Tibial nerve (tissue), 4 donors: Measurements from ENCODE around the gene ICA1. TPM values are rescaled to one million over a fixed set of nuclear protein-coding genes. Genes with fewer than 3 reads are reported as not detected.

ENCODE experiments used
- DNase-seq, 2 donors: peaks; one replicate each; pipeline ENCODE4 v3.0.0-alpha.2; 2019; ENCODE audit warnings: low spot score in 2 of 2
- H3K27ac ChIP-seq, 4 donors: fragments of 200-600 bp; sonication (generic) in 3 of 4; one replicate each; pipeline ENCODE4 v1.5.1; 2017 to 2019; ENCODE audit warnings: mild to moderate bottlenecking in 1 of 4
- H3K27me3 ChIP-seq, 2 donors: fragments of 200-600 bp; sonication (generic) in 1 of 2; one replicate each; pipeline versions ENCODE4 v1.5.1 to v1.6.0; 2017 to 2019
- H3K36me3 ChIP-seq, 3 donors: fragments of 200-600 bp; sonication (generic); one replicate each; pipeline ENCODE4 v1.5.1; 2018 to 2019
- H3K4me1 ChIP-seq, 4 donors: fragments of 200-600 bp; sonication (generic) in 3 of 4; one replicate each; pipeline ENCODE4 v1.5.1; 2017 to 2019
- H3K4me3 ChIP-seq, 4 donors: fragments of 200-600 bp; sonication (generic) in 3 of 4; one replicate each; pipeline ENCODE4 v1.5.1; 2017 to 2019; ENCODE audit warnings: mild to moderate bottlenecking in 1 of 4, moderate library complexity in 1 of 4
- H3K9me3 ChIP-seq, 4 donors: fragments of 200-600 bp; sonication (generic) in 3 of 4; one replicate each; pipeline ENCODE4 v1.5.1; 2017 to 2019
- EP300 ChIP-seq, 2 donors: sonication (generic); formaldehyde crosslinking; IDR thresholded peaks; one replicate each; pipeline ENCODE4 v1.6.1; 2017; ENCODE audit warnings: antibody characterized with exemption in 2 of 2, mild to moderate bottlenecking in 1 of 2
- POLR2A ChIP-seq, 2 donors: fragments of 450-650 bp; IDR thresholded peaks; one replicate each; pipeline ENCODE4 v1.6.1; 2017; ENCODE audit warnings: antibody characterized with exemption in 2 of 2, mild to moderate bottlenecking in 2 of 2, moderate library complexity in 2 of 2
- WGBS, 2 donors: methylation state at CpG; one replicate each; pipeline ENCODE4 v1.1.5; 2018; 5-methylcytosine and 5-hydroxymethylcytosine counted together
- total RNA-seq, 4 donors: library from RNA; depleted of rRNA; stranded (reverse); fragments of >200 nt; gene quantifications; one replicate each; pipeline ENCODE4 v1.1.0, GENCODE V29; 2016
- TF ChIP-seq, protein P1 (sequence below), 5 experiments: fragments of 200-600 bp in 3 of 5; fragments of 450-650 bp in 2 of 5; sonication (generic) in 3 of 5; IDR thresholded peaks; one replicate each; pipeline ENCODE4 v1.5.1; 2016 to 2019; ENCODE audit warnings: antibody characterized with exemption in 5 of 5, mild to moderate bottlenecking in 3 of 5, moderate library complexity in 2 of 5

The ICA1 gene
- total RNA-seq, 4 donors from 2014 or later: 12.8 to 27.3 (median 20.5) TPM

DNA sequence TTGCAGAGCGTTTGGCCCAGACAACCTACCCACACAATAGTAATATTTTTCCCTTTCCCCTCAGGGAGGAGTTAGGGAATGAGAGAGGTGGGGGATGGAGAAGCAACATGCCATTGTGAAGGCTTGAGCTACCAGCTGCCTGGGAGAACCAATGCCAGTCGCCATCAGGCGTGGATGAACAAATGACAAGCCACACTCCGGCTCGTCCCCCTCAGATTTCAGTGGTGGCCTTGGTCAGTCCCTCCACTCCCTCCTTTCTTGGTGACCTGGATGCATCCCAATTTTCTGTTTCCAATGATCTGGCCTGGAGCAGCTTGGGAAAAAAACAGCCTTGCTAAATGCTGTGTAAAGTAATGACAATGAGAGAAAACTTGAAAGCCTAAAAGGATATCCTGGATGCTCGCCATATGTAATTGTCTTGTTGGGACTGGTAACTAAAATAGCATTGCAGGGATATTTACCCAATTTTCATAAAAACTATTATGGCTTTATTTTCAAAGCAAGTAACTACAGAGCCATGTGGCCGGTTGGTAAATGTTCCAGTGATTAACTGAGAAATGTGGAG is 110.7 kb downstream of the ICA1 start:
- WGBS, 2 donors: 73 to 77% methylated on average over 7 of the region's 7 CpGs
- no peak for DNase-seq
- H3K4me3 ChIP-seq: no peak overlapping the region
- peaks cover 0 to 10% (median 3%) of the 10 kb centered on the region in 4 donors for H3K4me1 ChIP-seq
- H3K27me3 ChIP-seq: no peaks in the 10 kb centered on the region
- H3K36me3 ChIP-seq: no peaks in the 10 kb centered on the region
- TF ChIP-seq, protein P1, sequence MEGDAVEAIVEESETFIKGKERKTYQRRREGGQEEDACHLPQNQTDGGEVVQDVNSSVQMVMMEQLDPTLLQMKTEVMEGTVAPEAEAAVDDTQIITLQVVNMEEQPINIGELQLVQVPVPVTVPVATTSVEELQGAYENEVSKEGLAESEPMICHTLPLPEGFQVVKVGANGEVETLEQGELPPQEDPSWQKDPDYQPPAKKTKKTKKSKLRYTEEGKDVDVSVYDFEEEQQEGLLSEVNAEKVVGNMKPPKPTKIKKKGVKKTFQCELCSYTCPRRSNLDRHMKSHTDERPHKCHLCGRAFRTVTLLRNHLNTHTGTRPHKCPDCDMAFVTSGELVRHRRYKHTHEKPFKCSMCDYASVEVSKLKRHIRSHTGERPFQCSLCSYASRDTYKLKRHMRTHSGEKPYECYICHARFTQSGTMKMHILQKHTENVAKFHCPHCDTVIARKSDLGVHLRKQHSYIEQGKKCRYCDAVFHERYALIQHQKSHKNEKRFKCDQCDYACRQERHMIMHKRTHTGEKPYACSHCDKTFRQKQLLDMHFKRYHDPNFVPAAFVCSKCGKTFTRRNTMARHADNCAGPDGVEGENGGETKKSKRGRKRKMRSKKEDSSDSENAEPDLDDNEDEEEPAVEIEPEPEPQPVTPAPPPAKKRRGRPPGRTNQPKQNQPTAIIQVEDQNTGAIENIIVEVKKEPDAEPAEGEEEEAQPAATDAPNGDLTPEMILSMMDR (IDR thresholded peaks at IDR 0.05): no peak
- TF ChIP-seq EP300 (IDR thresholded peaks at IDR 0.05) (no peak), POLR2A (IDR thresholded peaks at IDR 0.05) (no peak)
- no peaks in the 10 kb centered on the region for H3K9me3 ChIP-seq
- no peak overlapping the region for H3K27ac ChIP-seq

DNA sequence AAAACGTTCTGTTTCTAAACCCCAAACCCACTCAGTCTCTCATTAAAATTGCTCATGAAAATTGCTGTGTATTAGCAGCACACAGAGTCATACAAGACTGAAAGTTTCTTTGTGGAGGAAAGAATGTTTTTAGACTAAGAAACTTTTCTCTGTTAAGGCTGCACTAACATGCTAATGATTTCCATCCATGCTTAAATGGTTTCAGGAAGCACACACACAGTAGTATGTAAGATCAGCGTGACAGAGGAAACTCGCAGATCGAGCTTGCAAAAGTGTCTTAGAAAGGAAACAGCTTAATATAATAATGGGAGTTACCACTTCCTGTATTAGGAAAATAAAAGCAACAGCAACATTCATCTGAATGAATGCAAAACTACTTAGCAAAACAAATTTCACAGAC is 112.7 kb downstream of the ICA1 start:
- TF ChIP-seq POLR2A (IDR thresholded peaks at IDR 0.05) (no peak), EP300 (IDR thresholded peaks at IDR 0.05) (peak in 1 of 2 donors; percentile 42)

DNA sequence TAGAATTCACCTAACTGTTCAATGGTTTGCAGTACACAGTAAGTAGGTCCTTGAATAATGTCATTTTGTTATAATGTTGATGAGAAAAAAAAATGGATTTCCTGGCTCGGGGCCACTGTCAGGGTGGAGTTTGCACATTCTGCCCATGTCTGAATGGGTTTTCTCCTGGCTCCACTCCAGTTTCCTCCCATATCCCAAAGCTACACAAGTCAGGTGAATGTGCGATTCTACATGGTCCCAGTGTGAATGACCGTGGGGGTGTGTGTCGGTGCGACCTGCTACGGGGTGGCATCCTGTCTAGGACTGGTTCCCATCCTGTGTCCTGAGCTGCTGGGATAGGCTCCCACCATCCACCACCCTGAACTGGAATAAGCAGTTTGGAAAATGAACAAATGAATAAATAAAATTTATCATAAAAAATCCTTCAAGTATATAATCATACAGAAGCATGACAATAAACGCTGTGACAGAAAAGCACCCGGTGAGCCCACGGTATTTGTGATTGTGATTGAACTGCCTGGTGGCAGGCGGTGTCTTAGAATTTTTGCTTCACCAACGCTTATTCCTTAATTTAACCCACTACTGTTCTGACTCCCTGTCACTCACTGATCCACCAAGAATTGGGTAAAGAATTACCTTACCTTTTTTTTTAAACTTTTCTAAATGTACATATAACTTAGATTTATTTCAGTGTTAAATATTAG is 114.1 kb downstream of the ICA1 start:
- DNase-seq: no peak
- TF ChIP-seq, protein P1 (IDR thresholded peaks at IDR 0.05): no peak
- no peak for TF ChIP-seq EP300 (IDR thresholded peaks at IDR 0.05)
- TF ChIP-seq POLR2A (IDR thresholded peaks at IDR 0.05): no peak
- 80 to 82% methylated on average over 11 of the region's 11 CpGs for WGBS, 2 donors
- H3K4me3 ChIP-seq: no peak overlapping the region
- H3K27me3 ChIP-seq: no peaks in the 10 kb centered on the region
- peaks cover 0 to 10% (median 3%) of the 10 kb centered on the region in 4 donors for H3K4me1 ChIP-seq
- H3K27ac ChIP-seq: no peak overlapping the region
- H3K9me3 ChIP-seq: no peaks in the 10 kb centered on the region
- no peaks in the 10 kb centered on the region for H3K36me3 ChIP-seq

More for the DNA sequence above, 112.7 kb downstream of the ICA1 start:
- Histone ChIP-seq H3K36me3 (no peaks in the 10 kb centered on the region), H3K4me3 (no peak overlapping the region), H3K27ac (no peak overlapping the region), H3K9me3 (no peaks in the 10 kb centered on the region), H3K4me1 (peaks cover 0 to 10% (median 3%) of the 10 kb centered on the region in 4 donors), H3K27me3 (no peaks in the 10 kb centered on the region)
- WGBS, 2 donors: 28 to 33% methylated on average over 4 of the region's 4 CpGs
- DNase-seq: no peak

DNA sequence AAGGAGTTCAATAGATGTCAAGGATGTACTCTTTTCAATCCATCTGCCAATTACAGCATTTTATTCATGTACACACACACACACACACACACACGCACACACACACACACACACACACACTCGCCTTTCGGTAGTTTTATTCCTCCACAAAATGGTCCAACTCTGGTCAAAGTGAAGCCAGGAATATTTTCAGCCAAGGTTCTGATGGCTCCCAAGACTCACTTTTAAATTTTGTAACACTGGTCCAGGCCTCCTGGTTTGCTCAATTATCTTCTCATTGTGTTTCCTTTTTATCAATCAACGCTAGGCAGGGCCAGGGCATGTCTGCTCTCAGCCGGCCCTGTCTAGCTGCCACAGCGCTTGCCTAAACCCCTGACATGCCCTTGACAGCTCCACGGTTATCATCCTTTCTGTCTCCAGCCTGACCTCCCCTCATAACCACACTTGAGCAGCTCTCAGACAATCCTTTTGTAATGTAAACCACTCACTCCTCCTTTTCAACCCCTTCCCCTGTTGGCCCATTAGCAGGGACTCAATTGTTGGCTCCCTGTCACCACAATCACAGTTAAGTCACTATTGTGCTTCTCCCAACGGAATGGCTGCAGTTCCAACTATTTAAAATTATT is 115.1 kb downstream of the ICA1 start:
- Histone ChIP-seq H3K27ac (no peak overlapping the region), H3K36me3 (no peaks in the 10 kb centered on the region), H3K4me3 (no peak overlapping the region), H3K27me3 (no peaks in the 10 kb centered on the region), H3K9me3 (no peaks in the 10 kb centered on the region), H3K4me1 (peaks cover 0 to 10% (median 3%) of the 10 kb centered on the region in 4 donors)
- DNase-seq: no peak
- TF ChIP-seq, protein P1 (IDR thresholded peaks at IDR 0.05): no peak
- TF ChIP-seq EP300 (IDR thresholded peaks at IDR 0.05): no peak
- TF ChIP-seq POLR2A (IDR thresholded peaks at IDR 0.05): no peak
- 54 to 60% methylated on average over 8 of the region's 8 CpGs for WGBS, 2 donors

DNA sequence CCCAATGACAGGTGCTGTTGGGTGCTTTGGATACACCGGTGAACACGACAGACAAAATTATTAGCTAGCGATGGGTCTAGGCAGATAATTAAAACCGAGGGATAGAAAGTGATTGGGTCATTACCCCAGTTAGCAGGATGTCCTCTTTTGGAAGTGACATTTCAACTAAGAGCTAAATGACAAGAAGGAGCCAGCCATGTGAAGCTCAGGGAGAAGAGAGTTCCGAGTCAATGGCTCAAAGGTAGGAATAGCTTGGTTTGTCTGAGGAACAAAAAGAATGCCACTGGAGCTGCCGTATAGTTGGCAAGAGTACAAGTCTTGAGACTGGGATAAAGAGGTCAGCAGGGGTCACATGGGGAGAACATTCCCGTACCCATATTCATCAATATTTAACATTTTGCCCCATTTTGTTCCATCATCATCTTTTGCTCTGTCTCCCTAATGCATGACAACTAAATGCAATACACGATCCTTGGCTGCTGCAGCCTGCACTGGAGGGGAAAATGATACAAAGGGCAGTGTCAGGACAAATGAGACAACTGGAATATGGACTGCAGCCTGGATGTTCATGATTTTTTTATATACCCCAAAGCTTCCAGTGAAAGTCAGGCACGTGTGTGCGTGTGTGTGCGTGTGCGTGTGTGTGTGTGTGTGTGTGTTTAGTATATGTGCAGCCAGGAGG is 115.7 kb downstream of the ICA1 start:
- H3K27me3 ChIP-seq: no peaks in the 10 kb centered on the region
- H3K27ac ChIP-seq: no peak overlapping the region
- 66 to 72% methylated on average over 12 of the region's 12 CpGs for WGBS, 2 donors
- TF ChIP-seq POLR2A (IDR thresholded peaks at IDR 0.05) (no peak), EP300 (IDR thresholded peaks at IDR 0.05) (no peak)
- TF ChIP-seq, protein P1 (IDR thresholded peaks at IDR 0.05): no peak
- H3K4me1 ChIP-seq: peaks cover 0 to 10% (median 3%) of the 10 kb centered on the region in 4 donors
- no peak overlapping the region for H3K4me3 ChIP-seq
- DNase-seq: no peak
- no peaks in the 10 kb centered on the region for H3K9me3 ChIP-seq
- H3K36me3 ChIP-seq: no peaks in the 10 kb centered on the region
